Myocyte (in vitro differentiated cells): Measurements from ENCODE around the gene ASPG. TPM values are rescaled to one million over a fixed set of nuclear protein-coding genes. Genes with fewer than 3 reads are reported as not detected.

Experiments used
- DNase-seq: peaks from one replicate; pipeline ENCODE4 v3.0.0-alpha.2; 2012; ENCODE audit warnings: low read depth
- total RNA-seq: library from RNA; depleted of rRNA; stranded (reverse); fragments of >200 nt; gene quantifications from 2 replicates; pipeline ENCODE4 v1.2.3, GENCODE V29; 2014

The ASPG gene
- total RNA-seq, 1 donor from 2014 or later, result not detected

DNA sequence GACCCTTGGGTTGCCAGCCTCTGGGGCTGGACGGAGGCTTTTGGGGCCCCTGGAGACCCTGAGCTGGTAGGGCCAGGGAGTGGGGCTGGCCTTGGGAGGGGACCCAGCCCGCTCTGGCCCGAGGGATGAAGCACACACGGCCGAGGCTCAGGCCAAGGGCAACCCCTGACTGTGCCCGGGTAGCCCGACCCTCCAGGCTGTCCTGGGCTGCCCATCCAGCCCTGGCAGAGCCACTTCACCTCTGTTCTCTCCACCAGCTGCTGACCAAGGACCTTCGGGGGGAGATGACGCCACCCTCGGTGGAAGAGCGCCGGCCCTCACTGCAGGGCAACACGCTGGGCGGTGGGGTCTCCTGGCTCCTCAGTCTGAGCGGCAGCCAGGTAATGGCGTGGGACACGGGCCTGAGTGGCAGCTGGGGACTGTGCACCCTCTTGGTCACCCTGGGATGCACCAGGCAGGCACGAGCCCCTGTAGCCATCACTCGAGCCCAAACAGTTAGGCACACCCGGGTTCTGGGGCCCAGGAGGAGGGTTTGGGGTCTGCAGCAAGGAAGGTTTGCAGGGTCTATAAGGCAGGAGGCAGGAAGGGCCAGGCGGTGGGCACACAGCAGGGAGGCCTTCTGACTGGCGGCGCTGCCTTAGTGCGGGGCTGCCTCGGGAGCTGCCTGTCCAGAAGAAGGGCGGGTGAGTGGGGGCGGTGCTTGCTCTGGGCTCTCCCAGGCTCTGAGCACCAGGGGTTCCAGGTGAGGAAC is 19.7 kb downstream of the ASPG start:
- DNase-seq, result no peak

DNA sequence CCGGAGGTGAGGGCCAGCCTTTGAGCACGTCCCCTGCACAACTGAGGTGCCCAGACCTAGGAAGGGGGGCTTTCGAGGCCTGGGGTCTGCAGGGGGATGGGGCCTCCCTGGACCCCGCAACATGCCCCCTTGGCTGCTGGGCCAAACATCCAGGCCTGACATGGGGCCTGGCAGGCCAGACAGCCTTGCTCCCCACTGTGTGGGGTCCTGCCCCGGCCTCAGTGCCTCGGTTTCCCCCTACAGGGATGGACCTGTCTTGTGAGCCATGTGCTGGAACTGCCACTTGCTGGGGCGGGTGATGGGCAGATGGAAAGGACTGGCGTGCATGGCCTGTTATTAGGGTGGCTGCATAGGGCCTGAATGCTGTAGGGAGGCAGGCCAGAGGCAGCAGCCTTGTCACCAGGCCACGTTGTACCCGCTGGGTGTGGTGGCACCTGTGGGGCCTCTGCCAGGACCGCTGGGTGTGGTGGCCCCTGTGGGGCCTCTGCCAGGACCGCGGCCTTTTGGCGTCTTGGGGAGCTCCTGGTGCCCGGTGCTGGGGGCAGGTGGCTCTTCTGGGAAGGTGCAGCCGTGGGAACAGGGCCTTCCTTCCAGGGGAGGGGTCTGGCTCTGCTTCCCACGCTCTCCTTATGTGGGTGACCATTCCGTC is 20.4 kb downstream of the ASPG start:
- no peak for DNase-seq

DNA sequence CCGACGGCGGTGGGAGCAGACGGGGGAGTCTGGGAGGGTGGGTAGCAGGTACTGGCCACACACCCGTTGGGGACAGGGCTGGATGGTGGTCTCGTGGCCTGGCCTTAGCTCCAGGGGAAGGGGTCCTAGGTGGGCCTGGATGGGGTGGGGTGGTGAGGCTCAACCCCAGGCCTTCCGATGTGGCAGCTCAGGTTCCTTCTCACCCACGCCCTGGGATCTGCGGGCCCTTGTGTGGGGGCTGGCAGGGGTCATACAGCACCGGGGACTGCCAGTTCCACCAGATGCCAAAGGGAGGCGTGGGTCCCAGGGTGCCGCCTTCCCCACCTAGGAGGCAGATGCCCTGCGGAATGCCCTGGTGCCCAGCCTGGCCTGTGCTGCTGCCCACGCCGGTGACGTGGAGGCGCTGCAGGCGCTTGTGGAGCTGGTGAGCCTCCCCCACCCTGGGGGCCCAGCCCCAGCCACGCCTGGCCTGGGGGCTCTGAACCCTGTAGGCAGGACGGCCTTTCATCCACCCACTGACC is 21.0 kb downstream of the ASPG start:
- DNase-seq, result no peak

DNA sequence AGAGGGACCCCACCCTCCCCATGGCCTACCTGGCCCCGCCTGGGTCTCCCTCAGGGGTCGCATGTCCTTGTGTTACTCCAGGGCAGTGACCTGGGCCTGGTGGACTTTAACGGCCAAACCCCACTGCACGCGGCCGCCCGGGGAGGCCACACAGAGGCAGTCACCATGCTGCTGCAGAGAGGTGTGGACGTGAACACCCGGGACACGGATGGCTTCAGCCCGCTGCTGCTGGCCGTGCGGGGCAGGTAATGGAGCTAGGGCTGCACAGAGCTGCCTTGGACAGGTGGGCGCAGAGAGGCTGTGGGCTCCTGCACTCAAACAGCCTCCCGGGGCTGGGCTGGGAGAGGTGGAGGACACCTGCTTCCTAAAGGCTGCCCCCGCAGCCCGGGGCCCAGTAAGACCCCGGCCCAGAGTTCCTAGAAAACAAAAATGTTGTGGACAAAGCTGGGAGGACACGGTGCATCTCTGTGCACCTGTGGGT is 21.6 kb downstream of the ASPG start:
- no peak for DNase-seq

DNA sequence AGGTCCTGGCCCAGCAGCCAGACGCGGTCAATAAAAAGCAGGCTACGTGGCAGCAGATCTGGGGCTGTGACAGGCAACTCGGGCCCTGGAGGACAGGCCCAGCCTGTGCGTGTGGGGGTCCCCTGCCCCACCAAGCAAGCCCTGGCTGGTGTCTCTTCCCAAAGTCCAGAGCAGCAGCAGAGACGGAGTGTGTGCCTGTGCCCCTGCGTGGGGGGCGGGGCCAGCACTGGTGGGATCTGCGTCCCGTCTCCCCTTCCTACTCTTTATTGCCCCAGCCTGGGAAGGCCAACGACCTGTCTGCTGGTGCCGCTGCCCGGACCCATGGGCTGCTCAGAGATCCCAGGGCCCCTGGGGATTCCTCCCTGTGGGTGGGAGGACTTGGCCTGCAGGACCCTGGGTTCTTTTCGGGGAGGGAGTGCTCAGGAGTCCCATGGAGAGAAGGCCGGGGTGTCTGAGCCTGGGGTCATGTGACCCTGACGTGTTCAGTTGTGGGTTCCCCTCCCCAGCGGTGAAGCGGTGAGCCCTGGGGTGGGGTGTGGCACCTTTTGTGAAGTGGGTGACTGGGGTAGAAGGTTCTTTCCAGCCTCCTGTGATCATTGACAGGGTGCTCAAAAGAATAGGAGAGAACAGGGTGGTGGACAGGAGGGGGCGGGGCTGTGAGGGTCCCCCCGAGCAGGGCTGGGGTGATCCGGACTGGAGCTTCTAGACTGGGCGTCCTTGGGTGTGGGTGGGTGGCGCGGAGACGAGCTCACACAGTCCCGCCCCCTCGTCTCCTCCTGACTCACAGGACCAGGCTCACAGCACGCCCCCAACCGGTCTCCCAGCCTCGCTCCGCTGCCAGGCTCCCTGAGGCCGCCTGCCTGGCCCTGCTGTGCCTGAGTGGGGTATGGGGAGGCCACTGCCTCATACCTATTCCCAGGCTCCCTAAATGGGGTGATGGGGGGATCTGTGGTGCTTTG is 22.4 kb downstream of the ASPG start:
- DNase-seq, result no peak

DNA sequence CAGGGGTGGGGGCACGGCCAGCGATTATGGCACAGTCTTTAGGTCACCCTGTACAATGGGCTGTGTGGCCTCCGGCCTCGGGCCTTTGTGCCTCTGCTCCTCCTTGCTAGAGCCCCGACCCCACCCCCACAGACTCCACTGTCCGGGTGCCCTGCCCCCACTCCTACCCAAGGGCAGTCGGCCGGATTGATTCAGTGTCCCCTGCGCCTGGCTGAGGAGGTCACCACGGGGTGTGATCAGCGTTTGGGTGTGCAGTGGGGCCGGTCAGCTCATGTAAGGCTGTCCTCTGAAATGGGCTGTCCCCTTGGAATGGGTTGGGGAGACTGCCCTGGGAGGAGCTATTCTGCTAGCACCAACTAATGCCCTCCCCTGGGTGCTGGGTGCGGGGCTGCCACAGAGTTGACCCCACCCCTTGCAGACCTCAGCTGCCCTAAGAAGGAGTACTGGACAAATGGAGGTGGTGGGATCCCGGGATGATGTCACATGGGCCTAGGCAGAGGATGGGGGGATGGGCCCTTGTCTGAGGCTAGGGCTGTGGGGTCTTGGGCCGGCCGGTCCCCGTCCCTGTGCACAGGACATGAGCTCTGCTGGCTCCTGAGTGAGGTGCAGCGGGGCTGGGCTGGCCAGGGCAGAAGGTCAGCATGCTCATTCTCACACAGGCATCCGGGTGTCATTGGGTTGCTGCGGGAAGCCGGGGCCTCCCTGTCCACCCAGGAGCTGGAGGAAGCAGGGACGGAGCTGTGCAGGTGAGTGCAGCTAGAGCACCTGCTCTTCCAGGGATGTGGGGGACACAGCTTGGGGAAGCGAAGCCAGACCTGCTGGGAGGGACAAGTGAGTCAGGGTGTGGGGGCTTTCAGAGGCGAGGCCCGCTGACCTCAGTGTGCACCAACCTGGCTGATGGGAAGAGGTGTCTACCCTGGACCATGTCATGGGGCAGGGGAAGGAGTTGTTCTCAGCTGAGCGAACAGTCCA is 23.4 kb downstream of the ASPG start:
- DNase-seq, result no peak

DNA sequence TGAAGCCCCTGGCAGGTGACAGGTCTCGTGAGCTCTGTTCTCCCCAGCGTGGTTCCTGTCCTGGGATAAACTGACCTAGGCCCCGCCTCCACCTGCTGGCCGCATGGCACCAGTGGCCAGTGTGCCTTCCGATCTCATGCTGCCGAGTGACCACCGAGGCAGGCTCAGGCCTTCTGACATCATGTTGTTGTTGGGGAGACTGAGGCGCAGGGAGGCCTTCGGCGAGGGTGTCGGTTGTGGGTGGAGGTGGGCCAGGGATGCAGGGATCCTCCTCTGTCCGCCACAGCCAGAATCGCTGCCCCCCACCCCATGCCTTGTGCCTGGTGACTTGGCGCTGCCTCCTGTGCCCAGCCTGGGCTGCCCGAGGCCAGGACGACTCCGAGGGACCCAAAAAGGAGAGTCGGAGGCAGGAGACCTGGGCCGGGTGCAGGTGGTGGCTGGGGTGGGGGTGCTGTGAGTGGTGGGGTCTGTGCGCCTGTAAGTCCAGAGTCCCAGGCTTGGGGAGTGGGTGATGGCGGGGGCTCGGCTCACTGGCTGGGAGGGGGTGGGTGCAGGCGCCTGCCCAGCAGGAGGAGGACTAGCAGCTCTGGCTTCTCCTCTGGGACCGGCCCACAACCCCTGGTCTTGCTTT is 24.3 kb downstream of the ASPG start:
- DNase-seq, result no peak

DNA sequence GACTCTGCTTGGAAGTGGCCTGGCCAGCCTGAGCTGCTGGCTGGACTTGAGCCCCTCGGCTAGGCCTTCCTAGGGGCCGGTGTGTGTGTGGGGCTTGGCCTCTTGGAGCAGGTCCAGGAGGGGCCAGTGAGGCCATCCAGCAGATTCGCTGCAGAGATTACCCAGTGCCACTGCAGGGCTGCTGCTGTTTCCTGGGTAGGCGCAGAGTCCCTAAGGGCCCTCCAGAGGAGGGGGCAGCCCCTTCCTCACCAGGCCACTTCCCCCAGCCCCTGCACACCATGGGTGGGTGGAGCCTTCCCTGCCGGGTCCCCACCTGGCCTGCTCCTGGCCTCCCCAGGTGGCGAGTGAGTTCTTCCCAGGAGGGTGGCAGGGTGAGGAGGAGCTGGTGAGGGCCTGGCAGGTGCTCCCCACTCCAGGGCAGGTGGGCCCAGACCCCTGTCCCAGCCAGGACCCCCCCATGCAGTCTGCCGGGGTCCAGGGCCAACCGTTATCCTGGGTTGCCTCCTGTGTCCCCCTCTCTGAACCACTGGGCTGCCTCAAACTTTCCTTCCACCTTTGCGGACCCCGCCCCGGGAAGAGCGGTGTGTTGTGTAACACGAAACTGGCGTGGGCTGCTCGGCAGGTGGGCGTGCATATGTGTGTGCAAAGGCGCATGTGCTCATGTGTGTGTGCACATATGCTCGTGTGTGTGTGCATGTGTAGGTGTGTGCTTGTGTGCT is 25.1 kb downstream of the ASPG start:
- DNase-seq, result no peak

DNA sequence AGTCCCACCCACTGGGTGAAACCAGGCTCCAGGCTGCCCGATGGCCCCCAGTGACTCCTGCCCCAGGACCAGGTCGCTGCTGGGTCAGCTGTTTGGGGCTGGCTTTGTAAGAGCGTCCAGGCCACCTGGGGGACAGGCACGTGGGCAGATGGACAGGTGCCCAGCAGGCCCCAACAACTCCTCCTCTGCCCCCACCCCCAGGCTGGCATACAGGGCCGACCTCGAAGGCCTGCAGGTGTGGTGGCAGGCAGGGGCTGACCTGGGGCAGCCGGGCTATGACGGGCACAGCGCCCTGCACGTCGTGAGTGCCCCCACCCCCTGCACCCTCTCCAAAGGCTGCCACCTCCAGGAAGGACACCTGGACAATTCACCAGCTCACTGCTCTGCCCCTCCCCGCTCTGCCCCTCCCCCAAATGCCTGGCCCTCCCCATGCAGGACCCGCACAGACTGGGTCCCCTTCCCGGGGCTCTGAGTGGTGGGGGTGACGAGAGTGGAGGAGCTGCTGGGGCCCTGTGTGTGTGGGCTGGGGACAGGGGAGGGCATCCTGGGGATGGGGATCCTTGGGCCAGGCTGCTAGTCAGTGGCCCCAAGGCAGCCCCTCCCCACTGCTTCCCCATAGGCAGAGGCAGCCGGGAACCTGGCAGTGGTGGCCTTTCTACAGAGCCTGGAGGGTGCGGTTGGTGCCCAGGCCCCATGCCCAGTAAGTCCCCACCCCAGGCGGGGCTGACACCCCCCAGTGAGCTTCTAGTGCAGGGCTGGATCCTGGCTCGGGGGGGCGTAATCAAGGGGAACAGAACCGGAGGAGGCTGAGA is 26.0 kb downstream of the ASPG start:
- DNase-seq, result no peak

DNA sequence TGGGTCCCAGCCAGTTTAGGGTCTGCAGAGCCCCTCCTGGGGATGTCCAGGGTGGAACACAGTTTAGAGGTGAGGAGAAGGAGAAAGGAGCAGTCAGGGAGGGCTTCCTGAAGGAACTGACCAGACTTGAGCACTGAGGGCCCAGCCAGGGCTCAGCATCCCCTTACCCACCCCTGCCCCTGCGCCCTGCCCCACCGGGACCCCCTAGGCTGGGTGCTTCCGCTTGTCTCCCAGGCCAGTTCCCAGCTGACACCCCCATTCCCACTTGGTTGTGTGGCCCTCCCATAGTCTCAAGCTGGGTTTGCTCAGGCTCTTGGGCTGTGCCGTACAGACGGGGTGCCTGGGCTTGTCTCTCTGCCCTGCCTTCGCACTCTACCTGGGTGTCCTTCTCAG is 26.6 kb downstream of the ASPG start:
- DNase-seq, result no peak

DNA sequence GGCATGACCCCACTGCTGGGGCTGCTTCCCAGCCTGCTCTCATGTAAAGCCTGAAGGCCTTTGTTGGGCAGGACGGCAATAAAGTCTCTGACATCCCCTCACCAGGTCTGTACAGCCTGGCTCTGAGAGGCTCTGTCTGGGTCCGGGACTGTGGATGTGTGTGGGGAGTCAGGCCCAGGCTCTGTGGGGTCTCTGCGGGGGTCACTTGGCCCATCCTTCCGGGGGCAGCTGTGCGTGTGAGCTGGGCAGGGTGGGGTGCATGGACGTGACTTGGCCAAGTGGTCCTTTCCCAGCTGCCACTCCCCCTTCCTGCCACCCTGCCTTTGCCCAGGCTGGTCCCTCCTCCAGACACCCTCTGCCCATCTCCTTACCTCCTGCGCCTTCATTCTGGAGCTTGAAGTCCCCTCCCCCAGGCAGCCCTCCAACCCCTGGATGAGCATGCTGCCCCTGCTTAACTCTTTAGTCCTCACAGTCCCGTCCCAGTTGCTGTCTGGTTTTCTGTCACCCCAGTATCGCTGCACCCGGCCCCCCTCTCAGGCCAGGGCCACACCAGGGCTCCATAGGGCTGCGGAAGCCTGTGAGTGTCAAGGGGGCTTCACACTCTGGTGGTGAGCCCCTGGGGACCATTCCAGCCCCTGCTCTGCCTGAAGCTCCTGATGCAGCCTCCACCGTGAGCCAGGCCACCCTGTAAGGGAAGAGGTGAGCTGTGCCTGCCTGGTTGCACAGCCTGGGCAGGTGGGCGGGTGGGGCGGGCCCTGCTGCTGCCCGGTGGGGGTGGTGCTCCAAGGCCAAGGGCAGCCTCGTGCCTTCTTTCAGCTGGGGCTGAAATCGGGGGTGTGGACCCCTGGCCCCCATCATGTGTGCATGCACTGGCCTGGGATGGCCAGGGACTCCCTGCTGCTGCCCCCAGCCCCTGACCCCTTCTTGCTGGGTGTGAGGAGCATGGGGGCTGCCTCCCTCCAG is 27.4 kb downstream of the ASPG start:
- DNase-seq, result no peak

DNA sequence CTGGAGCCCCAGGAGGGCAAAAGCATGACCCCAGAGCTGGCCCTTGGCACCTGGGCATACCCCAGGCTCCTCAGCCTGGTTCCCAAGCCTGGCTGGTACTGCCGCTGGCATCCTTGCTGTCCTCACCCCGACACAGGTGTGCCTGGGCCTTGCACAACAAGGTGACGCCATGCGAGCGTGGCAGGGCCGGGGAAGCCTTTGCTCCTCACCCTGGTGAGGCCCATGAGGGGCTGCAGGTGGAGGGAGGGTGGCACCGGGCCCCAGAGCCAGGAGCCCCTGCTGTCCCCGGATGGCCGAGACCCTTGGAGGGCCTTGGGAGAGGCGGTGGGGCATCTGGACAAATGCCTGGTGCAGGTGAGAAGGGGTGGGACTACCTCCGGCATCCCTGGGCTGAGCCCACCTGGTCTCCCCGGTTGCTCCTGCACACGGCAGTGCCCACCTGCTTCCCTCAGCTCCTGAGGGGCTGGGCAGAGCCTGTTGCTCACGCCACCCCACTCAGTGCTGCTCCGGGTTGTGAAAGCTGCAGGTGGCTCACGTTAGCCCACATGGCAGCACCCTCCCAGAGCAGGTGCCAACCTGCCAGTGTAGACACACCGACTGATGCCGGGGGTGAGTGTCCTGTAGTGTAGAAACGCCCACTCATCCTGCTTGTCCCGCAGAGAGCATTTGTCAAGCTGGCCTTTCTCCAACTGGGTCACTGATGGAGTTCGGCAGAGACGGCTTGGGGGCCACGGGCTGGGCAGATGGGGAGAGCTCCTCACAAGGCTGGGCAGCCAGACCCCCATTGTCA is 28.3 kb downstream of the ASPG start:
- no peak for DNase-seq

DNA sequence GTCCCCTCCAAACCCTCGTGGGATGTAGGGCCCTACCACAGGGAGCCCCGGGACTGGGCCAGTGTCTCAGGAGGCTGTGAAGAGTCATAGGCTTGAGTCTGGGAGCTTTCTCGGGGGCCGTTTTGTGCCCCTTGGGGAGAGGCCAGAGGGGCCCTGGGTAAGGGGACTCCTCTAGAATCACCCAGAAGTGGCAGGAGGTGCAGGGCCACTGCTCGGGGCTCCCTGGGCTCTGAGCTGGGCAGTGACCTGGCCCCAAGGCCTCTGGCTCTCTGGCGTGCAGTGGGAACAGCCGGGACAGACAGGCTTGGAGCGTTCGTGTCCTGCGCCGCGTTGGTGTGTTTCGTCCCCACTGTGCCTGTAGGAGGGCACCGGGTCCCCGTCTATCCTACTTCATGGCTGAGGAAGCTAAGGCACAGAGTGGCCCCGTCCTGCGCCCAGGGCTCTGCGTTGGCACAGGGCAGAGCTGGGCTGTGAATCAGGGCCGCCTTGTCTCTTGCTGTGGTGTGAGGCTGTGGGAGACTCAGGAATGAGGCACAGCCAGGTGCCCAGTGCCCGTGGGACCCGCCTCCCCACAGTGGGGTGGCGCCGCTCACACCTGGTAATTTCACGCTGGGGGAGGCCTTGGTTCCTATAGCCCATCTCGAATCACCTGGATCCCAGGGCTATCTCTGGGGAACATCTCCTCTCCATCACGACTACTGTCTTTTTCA is 29.1 kb downstream of the ASPG start:
- no peak for DNase-seq

DNA sequence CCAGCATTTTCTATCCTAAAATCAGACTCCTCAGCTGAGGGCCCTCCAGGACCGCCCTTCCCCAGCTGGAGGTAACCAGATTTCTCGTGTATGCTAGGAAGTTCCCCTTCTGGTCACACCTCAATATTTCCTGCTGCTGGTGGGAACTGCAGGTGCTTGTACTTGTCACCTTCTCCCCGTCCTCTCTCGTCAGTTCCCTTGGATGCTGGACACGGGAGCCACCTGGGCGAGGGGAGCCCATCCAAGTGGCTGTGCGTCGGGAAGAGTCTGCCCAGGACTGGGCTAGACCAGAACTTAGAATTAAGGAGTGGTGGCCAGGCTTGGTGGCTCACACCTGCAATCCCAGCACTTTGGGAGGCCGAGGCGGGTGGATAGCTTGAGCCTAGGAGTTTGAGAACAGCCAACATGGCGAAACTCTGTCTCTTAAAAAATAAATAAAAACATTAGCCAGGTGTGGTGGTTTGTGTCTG is 29.7 kb downstream of the ASPG start:
- DNase-seq, result no peak

DNA sequence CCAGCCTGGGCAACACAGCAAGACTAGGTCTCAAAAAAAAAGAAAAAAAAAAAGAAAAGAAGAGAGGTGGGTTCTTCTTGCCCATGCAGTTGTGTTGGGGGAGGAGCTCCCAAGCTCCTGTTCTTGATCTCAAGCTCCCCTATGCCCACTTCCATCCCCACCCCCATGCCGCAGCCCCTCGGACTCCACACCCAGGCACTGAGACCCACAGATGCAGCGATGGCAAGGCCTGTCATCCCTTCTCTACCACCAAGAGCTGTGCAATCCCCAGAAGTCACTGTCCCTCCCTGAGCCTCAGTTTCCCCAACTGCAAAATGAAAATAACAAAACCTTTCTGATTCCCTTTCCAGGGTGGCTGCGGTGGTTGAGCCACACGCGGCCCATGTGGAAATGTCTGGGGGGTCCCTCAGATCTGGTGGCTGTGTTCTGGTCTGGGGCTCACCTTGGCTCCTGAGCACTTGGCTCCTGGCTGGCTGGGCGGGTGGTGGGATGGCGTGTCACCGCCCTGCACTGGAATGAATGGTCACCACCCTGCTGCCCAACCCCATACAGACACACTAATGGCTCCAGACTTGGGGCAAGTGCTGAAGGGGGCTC is 30.3 kb downstream of the ASPG start:
- DNase-seq, result no peak
